GM19043 (cell line): ENCODE results near the gene JMJD6.
"Not testable (repeated sequence)": the region's sequence is repeated elsewhere in the genome, so short reads cannot be mapped to it uniquely, and the experiment has no call there.

ENCODE experiments used
- ATAC-seq: cut with Tn5 transposase; IDR thresholded peaks from one replicate; pipeline ENCODE4 v1.9.1; 2021; ENCODE audit warnings: low read depth; ENCODE audit not compliant: unreplicated experiment

JMJD6 gene

GRCh38 chr17:76737082-76737675 lies 10.8 kb upstream of the JMJD6 start, which contains the start of gene SRSF2:
Gene SRSF2 (minus strand): TSS chr17:76737331. CDS start chr17:76737160, 171 bp downstream.
- ATAC-seq, result peak; percentile 63

- ATAC-seq, result peak; percentile 2
Observed at GRCh38 chr17:76736349-76737081, 10.1 kb upstream of the JMJD6 start.

GRCh38 chr17:76735586-76736348 lies 9.4 kb upstream of the JMJD6 start:
- no peak for ATAC-seq

GRCh38 chr17:76735006-76735405 lies 8.6 kb upstream of the JMJD6 start:
- ATAC-seq, result no peak

GRCh38 chr17:76734080-76734840 lies 7.9 kb upstream of the JMJD6 start:
- no peak for ATAC-seq

GRCh38 chr17:76733618-76733957 lies 7.2 kb upstream of the JMJD6 start:
- no peak for ATAC-seq

- ATAC-seq, result no peak
Observed at GRCh38 chr17:76732734-76733617, 6.6 kb upstream of the JMJD6 start.

GRCh38 chr17:76731800-76732733 lies 5.7 kb upstream of the JMJD6 start:
- ATAC-seq, result not testable (repeated sequence)

- no peak for ATAC-seq
Observed at GRCh38 chr17:76727745-76728456, 1.5 kb upstream of the JMJD6 start.

- peak; percentile 31 for ATAC-seq
Observed at GRCh38 chr17:76726776-76727718, 641 bp upstream of the JMJD6 start, which contains the start of gene METTL23. Gene METTL23 (plus strand): TSS chr17:76726839. CDS start chr17:76729711, 2,872 bp downstream.

- peak; percentile 14 for ATAC-seq
Observed at GRCh38 chr17:76725580-76726230, 701 bp downstream of the JMJD6 start.

GRCh38 chr17:76723812-76724211 lies 2.6 kb downstream of the JMJD6 start:
- no peak for ATAC-seq

GRCh38 chr17:76722977-76723376 lies 3.4 kb downstream of the JMJD6 start:
- not testable (repeated sequence) for ATAC-seq

- ATAC-seq, result no peak
Observed at GRCh38 chr17:76722279-76722678, 4.1 kb downstream of the JMJD6 start.

- no peak for ATAC-seq
Observed at GRCh38 chr17:76721463-76721862, 4.9 kb downstream of the JMJD6 start.

- ATAC-seq, result no peak
Observed at GRCh38 chr17:76720941-76721340, 5.5 kb downstream of the JMJD6 start.
